ENCODE results near the gene CACNA1B.

Gene CACNA1B

GRCh38 chr9:137968235-137968634 is 90.7 kb downstream of the CACNA1B start:
- TF ChIP-seq POLR2A (IDR thresholded peaks at IDR 0.05; ENCODE audit: low read depth, low read length) = no peak
- no peak for DNase-seq (ENCODE audit: insufficient read length, low spot score)
- no peak for FAIRE-seq

- FAIRE-seq (no peak), DNase-seq (ENCODE audit: insufficient read length, low spot score) (no peak)
- no peak for TF ChIP-seq POLR2A (IDR thresholded peaks at IDR 0.05; ENCODE audit: low read depth, low read length)
Measured at GRCh38 chr9:137969008-137969407, 91.4 kb downstream of the CACNA1B start.

GRCh38 chr9:137969685-137970084 is 92.1 kb downstream of the CACNA1B start:
- FAIRE-seq (no peak), DNase-seq (ENCODE audit: insufficient read length, low spot score) (no peak)
- TF ChIP-seq POLR2A (IDR thresholded peaks at IDR 0.05; ENCODE audit: low read depth, low read length) = no peak

- no peak for DNase-seq (ENCODE audit: insufficient read length, low spot score)
- no peak for TF ChIP-seq POLR2A (IDR thresholded peaks at IDR 0.05; ENCODE audit: low read depth, low read length)
- no peak for FAIRE-seq
Measured at GRCh38 chr9:137970098-137970497, 92.5 kb downstream of the CACNA1B start.

- FAIRE-seq (no peak), DNase-seq (ENCODE audit: insufficient read length, low spot score) (no peak)
- no peak for TF ChIP-seq POLR2A (IDR thresholded peaks at IDR 0.05; ENCODE audit: low read depth, low read length)
Measured at GRCh38 chr9:137970686-137971476, 93.3 kb downstream of the CACNA1B start.

GRCh38 chr9:137971477-137972138 is 94.0 kb downstream of the CACNA1B start:
- no peak for TF ChIP-seq POLR2A (IDR thresholded peaks at IDR 0.05; ENCODE audit: low read depth, low read length)
- no peak for FAIRE-seq
- no peak for DNase-seq (ENCODE audit: insufficient read length, low spot score)

- TF ChIP-seq POLR2A (IDR thresholded peaks at IDR 0.05; ENCODE audit: low read depth, low read length) = no peak
- DNase-seq (ENCODE audit: insufficient read length, low spot score) (no peak), FAIRE-seq (no peak)
Measured at GRCh38 chr9:137972355-137972987, 94.9 kb downstream of the CACNA1B start.

GRCh38 chr9:137972988-137973470 is 95.4 kb downstream of the CACNA1B start:
- TF ChIP-seq POLR2A (IDR thresholded peaks at IDR 0.05; ENCODE audit: low read depth, low read length) = no peak
- no peak for DNase-seq (ENCODE audit: insufficient read length, low spot score)
- FAIRE-seq = no peak

GRCh38 chr9:137973829-137974416 is 96.3 kb downstream of the CACNA1B start:
- no peak for DNase-seq (ENCODE audit: insufficient read length, low spot score)
- no peak for FAIRE-seq
- no peak for TF ChIP-seq POLR2A (IDR thresholded peaks at IDR 0.05; ENCODE audit: low read depth, low read length)

GRCh38 chr9:137974746-137975526 is 97.4 kb downstream of the CACNA1B start:
- DNase-seq (ENCODE audit: insufficient read length, low spot score) = no peak
- no peak for FAIRE-seq
- TF ChIP-seq POLR2A (IDR thresholded peaks at IDR 0.05; ENCODE audit: low read depth, low read length) = no peak

GRCh38 chr9:137975527-137975913 is 97.9 kb downstream of the CACNA1B start:
- TF ChIP-seq POLR2A (IDR thresholded peaks at IDR 0.05; ENCODE audit: low read depth, low read length) = no peak
- FAIRE-seq (no peak), DNase-seq (ENCODE audit: insufficient read length, low spot score) (no peak)

GRCh38 chr9:137975936-137976565 is 98.5 kb downstream of the CACNA1B start:
- DNase-seq (ENCODE audit: insufficient read length, low spot score) (no peak), FAIRE-seq (no peak)
- no peak for TF ChIP-seq POLR2A (IDR thresholded peaks at IDR 0.05; ENCODE audit: low read depth, low read length)
